KBM-7 (cell line): Measurements from ENCODE around the gene SPINK5.
A peak's percentile ranks its signal among the peaks of the same experiment; 100 is the strongest.

ENCODE experiments used
- DNase-seq: peaks from one replicate; pipeline ENCODE4 v3.0.0-alpha.2; 2015
- in situ Hi-C: fragments of 300-500 bp; cut with MboI; formaldehyde crosslinking; loops from 2 replicates; pipeline ENCODE4 v1.14.3; 2020; ENCODE audit warnings: low sequenced_read_pairs, low pct_unique_long_range_greater_than_20kb, mixed read lengths

The SPINK5 gene

GRCh38 chr5:148163345-148163744, 99.6 kb downstream of the SPINK5 start:
- no peak for DNase-seq
- in situ Hi-C loops, result no loop called here

GRCh38 chr5:148166550-148167283, 102.9 kb downstream of the SPINK5 start:
- in situ Hi-C loops, result no loop called here
- no peak for DNase-seq

- in situ Hi-C loops, result no loop called here
Measured at GRCh38 chr5:148168246-148168645, 104.5 kb downstream of the SPINK5 start, which contains the start of gene SPINK14. SPINK14 (plus strand) TSS chr5:148168546; CDS start chr5:148169733, 1,187 bp downstream.

GRCh38 chr5:148172377-148172776, 108.6 kb downstream of the SPINK5 start:
- in situ Hi-C loops, result no loop called here
- DNase-seq, result no peak

More at GRCh38 chr5:148168246-148168645, 104.5 kb downstream of the SPINK5 start, which contains the start of gene SPINK14:
- no peak for DNase-seq

GRCh38 chr5:148176480-148176879, 112.7 kb downstream of the SPINK5 start:
- in situ Hi-C loops, result no loop called here
- DNase-seq, result no peak

GRCh38 chr5:148177207-148177606, 113.4 kb downstream of the SPINK5 start:
- in situ Hi-C loops, result no loop called here
- DNase-seq, result no peak

GRCh38 chr5:148179234-148179824, 115.5 kb downstream of the SPINK5 start:
- in situ Hi-C loops, result no loop called here
- DNase-seq, result peak; percentile 38

- DNase-seq, result peak; percentile 34
- in situ Hi-C loops, result no loop called here
Measured at GRCh38 chr5:148186248-148187003, 122.6 kb downstream of the SPINK5 start.
